GM18867 (cell line): ENCODE results near the gene LCN1.
"Not testable (repeated sequence)": the region's sequence is repeated elsewhere in the genome, so short reads cannot be mapped to it uniquely, and the experiment has no call there.

Source experiments
- ATAC-seq: cut with Tn5 transposase; IDR thresholded peaks from one replicate; pipeline ENCODE4 v1.9.1; 2021; ENCODE audit warnings: mild to moderate bottlenecking, moderate library complexity; ENCODE audit not compliant: unreplicated experiment

The LCN1 gene

DNA sequence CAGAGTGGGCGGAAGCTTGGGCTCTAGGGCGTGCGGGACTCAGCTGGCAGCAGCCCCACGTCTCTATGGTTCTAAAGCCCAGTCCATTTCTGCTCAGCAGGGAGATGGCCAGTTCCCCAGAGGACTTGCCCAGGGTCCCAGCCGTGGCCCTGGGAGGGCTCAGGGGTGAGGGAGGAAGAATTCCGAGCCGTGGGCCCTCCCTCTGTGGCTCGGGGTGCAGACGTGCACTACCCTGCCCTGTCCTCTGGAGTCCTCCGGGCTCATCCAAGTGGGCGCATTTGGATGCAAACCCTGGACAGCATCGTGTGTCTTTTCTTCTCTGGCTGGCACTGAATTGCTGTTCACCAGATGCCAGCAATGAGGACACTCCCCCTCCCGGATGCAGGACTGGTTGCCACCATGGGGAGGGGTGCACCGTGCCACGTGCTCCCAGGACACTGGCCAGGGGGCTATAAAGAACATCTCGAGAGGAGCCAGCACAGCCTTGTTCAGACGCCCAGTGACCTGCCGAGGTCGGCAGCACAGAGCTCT, 24.5 kb downstream of the LCN1 start, which contains the start of gene OBP2A:
Gene OBP2A, plus strand, starts transcription at position 481 of the 531 bp plus-strand sequence. CDS start 55 bp downstream, outside the sequence.
- not testable (repeated sequence) for ATAC-seq

DNA sequence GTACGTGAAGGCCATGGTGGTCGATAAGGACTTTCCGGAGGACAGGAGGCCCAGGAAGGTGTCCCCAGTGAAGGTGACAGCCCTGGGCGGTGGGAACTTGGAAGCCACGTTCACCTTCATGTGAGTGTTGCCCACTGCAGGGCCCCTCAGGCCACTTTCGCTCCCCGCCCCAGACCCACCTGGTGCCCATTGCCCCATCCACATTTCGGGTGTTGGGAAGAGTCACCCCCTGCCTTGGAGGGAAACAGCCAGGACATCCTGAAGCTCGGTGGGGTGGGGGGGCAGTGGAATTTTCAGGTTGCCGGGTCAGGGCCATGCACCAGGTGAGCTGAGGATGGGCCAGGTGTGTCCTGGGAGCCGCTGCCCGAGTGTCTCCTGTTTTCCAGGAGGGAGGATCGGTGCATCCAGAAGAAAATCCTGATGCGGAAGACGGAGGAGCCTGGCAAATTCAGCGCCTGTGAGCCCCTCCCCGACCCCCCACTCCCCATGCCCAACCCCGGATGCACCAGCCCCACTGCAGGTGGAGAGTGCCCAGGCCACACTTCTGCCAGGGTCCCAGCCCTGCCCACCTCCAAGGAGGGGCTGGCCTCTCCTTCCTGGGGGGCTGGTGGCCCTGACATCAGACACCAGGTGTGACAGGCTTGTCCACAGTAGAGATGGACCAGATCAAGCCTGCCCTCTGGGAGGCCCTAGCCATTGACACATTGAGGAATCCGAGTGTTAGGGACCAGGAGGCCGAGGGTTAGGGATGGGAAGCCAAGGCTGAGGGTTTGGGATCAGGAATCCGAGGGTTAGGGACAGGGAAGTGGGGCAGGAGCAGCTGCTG, 25.8 kb downstream of the LCN1 start:
- not testable (repeated sequence) for ATAC-seq

DNA sequence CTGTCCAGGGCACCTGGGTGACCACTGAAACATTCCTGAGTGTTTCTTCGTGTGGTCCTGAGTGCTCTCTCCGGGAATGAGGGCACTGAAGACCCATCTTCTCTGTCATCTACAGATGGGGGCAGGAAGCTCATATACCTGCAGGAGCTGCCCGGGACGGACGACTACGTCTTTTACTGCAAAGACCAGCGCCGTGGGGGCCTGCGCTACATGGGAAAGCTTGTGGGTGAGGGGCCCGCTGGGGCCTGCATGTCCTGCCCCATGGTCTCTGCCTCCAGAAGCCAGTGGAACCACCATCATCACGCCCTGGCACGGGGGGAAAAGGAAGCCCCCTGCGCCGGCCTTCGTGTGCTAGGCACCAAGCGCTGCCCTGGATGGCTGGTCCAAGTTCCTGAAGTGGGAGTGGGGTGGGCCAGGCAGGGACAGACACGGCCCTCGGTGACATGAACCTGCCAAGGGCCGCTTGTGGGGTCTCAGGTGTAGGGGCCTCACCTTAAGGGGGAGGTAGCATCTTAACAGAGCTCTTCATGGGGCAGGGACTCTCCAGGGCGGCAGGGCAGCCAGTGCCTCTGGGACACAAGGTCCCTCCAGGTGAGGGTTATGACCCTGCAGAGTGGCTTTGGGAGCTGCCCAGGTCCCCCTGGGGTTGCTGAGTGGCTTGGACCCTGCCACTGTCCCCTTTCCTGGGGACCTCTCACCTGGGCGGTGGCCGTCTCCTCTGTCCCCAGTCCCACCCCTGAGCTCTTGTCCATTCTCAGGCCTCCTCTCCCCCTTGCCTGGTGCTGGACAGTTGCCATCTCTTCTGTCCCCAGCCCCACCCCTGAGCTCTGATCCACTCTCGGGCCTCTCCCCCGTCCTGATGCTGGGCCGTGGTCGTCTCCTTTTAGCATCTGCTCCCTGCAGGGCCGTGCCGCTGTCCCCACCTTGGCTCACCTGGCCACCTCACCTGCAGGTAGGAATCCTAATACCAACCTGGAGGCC, 26.8 kb downstream of the LCN1 start:
- ATAC-seq, result no peak

DNA sequence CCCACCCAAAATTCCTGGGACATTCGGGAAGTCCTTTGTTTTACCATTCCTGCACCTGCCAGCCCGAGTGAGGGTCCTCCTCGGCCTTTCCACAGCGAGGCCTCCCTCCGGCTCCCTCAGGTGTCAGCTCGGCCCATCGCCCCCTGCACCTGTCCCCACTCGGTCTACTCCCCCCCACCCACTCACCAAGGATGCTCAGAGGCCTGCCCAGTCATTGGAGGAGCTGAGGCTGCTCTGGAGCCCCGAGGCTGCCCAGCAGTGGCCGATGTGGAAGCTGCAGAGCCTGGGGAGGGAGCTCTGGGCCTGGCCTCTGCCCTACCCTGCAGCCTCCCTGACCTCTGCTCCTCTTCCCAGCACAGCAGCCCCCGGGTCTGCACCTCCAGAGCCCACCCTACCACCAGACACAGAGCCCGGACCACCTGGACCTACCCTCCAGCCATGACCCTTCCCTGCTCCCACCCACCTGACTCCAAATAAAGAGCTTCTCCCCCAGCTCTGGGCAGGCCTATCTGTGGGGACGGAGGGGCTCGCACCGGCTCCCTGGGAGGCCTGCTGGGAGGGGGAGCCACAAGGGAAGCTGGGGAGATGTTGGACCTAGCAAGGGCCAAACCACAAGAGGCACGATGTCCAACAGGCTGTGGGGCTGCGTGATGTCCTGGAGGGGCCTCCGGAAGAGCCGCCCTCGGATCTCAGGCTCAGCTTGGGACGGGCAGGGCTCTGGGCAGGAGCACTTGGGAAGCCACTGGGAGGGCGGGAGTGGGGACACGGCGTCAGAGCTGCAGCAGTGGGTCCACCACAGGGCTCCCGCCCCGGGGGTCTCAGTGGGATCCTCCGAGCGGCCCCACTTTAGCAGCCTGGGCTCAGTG, 28.5 kb downstream of the LCN1 start:
- not testable (repeated sequence) for ATAC-seq

DNA sequence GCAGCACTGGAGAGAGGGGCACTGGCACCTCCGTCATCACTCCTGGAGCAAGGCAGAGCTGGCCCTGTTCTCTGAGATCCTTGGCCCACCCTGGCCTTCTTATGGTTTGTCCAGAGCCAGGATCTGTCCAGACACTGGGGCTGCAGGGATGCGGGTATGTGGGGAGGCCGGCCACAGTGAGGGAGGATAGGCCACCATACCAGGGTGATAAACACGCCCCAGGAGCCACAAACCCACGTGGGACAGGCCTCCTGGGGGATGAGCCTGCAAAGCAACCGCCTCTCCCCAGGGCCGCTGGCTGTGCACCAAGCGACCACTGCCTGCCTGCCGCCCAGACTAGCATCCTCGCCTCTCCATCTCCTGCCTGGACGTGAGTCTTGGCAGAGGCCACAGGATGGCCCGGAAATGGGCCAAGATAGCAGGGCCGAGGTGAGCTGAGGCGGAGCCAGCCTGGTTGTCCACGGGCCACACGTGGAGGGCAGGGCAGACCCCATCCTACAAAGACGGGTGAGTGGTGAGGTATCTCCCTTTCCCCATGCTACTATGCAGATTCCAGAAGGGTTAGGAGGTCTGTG, 29.2 kb downstream of the LCN1 start:
- no peak for ATAC-seq

DNA sequence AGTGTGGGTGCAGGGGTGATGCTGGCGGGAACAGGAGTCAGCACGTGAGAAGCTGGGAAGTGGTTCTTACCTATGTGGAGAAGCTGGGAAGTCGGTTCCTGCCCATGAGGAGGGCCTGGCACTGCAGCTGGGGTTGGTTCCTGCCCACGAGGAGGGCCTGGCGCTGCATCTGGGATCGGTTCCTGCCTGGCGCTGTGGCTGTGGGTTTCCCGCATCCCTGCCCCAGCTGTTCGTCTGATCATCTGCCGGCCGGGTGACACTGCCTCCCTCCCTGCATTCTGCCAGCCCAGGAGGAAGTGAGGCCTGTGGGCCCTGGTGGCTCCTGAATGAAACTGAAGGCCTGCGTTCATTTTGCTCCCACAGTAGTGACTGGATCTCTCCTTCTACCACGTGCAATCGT, 29.8 kb downstream of the LCN1 start:
- no peak for ATAC-seq

- no peak for ATAC-seq
Measured at GRCh38 chr9:135551456-135551855, 30.2 kb downstream of the LCN1 start.

- no peak for ATAC-seq
Measured at GRCh38 chr9:135552021-135552697, 30.9 kb downstream of the LCN1 start.

- ATAC-seq, result no peak
Measured at GRCh38 chr9:135552698-135553171, 31.5 kb downstream of the LCN1 start.

- ATAC-seq, result no peak
Measured at GRCh38 chr9:135554718-135555117, 33.5 kb downstream of the LCN1 start.

DNA sequence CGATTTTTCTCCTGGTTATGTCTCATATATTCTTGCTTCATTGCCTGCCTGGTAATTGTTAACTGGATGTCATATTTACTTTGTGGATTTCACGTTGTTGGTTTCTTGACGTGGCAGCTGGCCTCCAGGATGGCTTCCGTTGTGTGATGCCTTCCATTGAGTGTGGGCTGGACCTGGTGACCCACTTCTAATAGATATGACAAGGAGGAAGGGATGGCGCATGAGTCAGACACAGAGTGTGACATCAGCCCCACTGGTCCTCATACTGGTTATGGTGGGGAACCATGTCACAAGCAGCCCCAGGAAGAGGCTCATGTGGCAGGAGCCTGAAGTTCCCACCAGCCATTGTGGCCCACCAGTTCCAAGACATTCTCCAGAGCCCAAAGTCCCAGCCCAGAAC, 34.0 kb downstream of the LCN1 start:
- no peak for ATAC-seq

- ATAC-seq, result no peak
Measured at GRCh38 chr9:135555910-135556309, 34.7 kb downstream of the LCN1 start.

GRCh38 chr9:135559606-135560005, 38.4 kb downstream of the LCN1 start:
- ATAC-seq, result no peak

DNA sequence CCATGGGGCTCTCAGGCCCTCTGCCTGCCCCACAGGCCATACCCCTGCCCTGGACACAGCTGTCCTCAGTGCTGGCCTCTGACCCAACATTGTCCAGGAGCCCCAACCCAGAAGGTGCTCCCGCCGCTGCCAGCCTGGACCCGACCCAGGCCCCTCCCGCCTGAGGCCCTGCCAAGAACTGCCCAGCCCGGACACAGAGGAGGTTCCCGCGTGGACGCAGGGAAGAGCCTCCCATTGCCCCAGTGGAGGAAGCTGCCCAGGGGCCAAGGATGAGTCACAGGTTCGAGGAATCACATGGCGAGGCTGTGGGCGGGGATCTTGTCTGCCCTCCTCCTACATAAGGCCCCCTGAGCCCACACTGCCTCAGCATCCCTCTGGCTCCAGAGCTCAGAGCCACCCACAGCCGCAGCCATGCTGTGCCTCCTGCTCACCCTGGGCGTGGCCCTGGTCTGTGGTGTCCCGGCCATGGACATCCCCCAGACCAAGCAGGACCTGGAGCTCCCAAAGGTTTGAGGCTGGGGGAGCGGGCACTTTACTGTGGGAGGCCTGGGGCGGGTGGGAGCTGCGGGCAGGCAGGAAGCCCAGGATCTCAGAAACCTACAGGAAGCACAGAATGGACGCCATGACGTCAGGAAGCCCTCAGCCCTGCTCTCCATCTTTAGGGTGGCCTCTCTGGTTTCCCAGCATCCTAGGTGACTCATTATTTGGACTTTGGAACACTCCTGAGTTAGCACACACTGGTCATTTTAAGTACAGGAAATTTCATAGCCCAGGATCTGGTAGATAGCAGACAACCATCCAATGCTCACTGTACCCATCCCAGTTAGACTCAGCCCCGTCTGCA, 40.4 kb downstream of the LCN1 start, which contains the start of gene PAEP:
Gene PAEP, plus strand, starts transcription at position 366 of the 844 bp plus-strand sequence.
- no peak for ATAC-seq

DNA sequence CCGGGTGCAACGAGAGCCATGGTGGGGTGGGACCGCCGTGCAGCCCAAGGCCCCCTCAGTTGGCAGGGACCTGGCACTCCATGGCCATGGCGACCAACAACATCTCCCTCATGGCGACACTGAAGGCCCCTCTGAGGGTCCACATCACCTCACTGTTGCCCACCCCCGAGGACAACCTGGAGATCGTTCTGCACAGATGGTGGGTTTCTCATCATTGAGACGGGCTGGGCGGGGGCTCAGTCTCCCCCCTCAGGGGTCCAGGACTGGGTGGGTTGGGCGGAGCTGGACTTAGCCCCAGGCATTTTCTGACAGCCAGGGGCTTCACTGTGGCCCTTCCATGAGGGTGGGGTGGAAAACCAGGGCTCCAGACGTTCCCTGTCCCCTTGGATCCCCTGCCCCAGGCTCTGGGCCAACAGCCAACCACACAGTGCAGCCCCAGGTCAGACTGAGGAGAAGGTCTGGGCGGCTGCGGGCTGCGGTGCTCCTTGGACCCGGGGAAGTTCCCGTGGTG, 41.0 kb downstream of the LCN1 start:
- no peak for ATAC-seq

DNA sequence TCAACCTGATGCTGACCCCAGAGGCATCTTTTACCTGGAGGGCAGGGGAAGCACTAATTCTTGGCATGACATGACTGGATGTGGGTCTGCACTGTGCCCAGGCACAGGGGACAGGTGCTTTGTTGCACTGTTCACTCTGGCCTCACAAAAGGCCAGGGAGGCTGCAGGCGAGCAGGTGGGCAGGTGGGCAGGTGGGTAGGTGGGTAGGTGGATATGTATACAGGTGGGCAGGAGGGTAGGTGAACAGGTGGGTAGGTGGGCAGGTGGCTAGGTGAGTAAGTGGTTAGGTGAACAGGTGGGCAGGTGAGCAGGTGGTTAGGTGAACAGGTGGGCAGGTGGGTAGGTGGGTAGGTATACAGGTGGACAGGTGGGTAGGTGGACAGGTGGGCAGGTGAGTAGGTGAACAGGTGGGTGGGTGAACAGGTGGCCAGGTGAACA, 41.8 kb downstream of the LCN1 start:
- no peak for ATAC-seq

DNA sequence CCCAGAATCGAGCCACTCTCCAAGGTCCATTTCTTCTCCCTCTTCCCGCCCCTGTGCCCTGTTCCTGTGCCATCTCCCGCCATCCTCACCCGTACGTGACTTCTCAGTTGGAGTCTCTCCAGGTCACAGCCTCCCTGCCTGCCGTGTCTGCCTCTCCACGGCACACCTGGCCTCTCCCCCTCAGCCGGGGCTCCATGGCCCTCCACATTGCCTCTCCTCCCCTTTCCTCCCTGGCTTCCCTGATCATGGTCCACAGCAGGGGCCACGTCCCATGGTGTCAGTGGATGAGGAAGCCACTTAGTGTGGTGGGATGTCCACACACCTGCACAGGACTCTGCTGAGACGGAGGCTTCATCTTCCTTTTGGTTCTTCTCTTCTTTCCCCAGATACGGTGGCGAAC, 42.6 kb downstream of the LCN1 start:
- ATAC-seq, result no peak

DNA sequence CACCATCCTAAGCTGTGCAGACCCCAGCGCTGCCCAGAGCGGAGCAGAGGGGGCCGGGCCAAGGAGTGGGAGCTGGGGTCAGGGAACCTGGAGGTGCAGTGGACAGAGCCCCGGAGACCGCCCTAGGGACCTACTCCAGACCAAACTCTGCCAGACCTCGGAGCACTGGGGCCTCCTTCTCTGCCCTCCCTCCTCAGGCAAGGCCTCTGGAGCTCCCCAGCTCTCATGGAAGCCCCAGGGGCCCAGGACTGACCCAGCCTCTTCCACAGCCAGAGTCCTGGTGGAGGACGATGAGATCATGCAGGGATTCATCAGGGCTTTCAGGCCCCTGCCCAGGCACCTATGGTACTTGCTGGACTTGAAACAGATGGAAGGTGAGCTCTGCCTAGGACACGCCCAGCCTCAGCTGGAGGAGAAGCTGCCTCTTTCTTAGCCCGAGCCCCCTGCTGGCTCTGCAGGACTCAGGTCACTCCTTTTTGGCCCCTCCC, 43.9 kb downstream of the LCN1 start:
- ATAC-seq, result no peak
